Loucy (cell line): ENCODE data around the gene VWA5B1.

ENCODE experiments used
- EZH2phosphoT487 ChIP-seq: fragments of 200-600 bp; IDR thresholded peaks from 2 replicates; pipeline ENCODE4 v1.6.1; 2018; ENCODE audit warnings: antibody characterized with exemption, mild to moderate bottlenecking, moderate library complexity, borderline replicate concordance
- TF ChIP-seq, protein P1 (sequence below): fragments of 200-600 bp; sonication (generic); conservative IDR thresholded peaks from 2 replicates; pipeline ENCODE4 v1.5.1; 2014; ENCODE audit warnings: mild to moderate bottlenecking, antibody characterized with exemption, low read length

DNA sequence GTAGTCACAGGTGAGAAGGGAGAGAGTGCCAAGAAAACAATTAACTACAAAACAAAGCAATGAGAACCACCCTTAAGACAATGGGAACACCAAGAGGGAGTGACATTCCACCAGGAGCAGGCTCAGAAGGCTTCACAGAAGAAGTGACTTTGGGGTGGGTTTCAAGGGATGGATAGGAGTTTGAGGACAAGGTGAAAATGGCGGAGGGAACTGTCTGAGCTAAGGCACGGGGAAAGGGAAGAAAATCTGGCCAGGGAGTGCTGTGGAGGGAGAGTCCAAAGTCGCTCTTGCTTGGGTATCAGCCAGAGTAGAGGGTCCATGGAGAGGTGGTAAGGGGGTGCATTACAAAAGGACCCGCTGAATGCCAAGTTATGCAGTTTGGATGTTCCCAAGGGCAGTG is 108.1 kb downstream of the VWA5B1 start:
- TF ChIP-seq EZH2phosphoT487, result no peak
- TF ChIP-seq, protein P1, sequence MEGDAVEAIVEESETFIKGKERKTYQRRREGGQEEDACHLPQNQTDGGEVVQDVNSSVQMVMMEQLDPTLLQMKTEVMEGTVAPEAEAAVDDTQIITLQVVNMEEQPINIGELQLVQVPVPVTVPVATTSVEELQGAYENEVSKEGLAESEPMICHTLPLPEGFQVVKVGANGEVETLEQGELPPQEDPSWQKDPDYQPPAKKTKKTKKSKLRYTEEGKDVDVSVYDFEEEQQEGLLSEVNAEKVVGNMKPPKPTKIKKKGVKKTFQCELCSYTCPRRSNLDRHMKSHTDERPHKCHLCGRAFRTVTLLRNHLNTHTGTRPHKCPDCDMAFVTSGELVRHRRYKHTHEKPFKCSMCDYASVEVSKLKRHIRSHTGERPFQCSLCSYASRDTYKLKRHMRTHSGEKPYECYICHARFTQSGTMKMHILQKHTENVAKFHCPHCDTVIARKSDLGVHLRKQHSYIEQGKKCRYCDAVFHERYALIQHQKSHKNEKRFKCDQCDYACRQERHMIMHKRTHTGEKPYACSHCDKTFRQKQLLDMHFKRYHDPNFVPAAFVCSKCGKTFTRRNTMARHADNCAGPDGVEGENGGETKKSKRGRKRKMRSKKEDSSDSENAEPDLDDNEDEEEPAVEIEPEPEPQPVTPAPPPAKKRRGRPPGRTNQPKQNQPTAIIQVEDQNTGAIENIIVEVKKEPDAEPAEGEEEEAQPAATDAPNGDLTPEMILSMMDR, result no peak
